AG08396 (cell line): ENCODE results near the gene MARK4.

Source experiments
- DNase-seq: peaks from one replicate; pipeline ENCODE4 v3.0.0; 2012; ENCODE audit warnings: low spot score, mixed read lengths

Gene MARK4

GRCh38 chr19:45271735-45272108 lies 20.7 kb downstream of the MARK4 start:
- DNase-seq = no peak

- DNase-seq = no peak
Measured at GRCh38 chr19:45273521-45273855, 22.4 kb downstream of the MARK4 start.

GRCh38 chr19:45275370-45275971 lies 24.4 kb downstream of the MARK4 start:
- DNase-seq = no peak

GRCh38 chr19:45276284-45276687 lies 25.2 kb downstream of the MARK4 start:
- no peak for DNase-seq

- no peak for DNase-seq
Measured at GRCh38 chr19:45278087-45278486, 27.0 kb downstream of the MARK4 start.

- no peak for DNase-seq
Measured at GRCh38 chr19:45279587-45280192, 28.6 kb downstream of the MARK4 start.

- no peak for DNase-seq
Measured at GRCh38 chr19:45280471-45280961, 29.4 kb downstream of the MARK4 start.

GRCh38 chr19:45283443-45284033 lies 32.5 kb downstream of the MARK4 start:
- DNase-seq = no peak

- no peak for DNase-seq
Measured at GRCh38 chr19:45290381-45290931, 39.4 kb downstream of the MARK4 start.

- DNase-seq = no peak
Measured at GRCh38 chr19:45291834-45292233, 40.8 kb downstream of the MARK4 start.

GRCh38 chr19:45293682-45294081 lies 42.6 kb downstream of the MARK4 start:
- no peak for DNase-seq

GRCh38 chr19:45294291-45295029 lies 43.4 kb downstream of the MARK4 start:
- DNase-seq = no peak

GRCh38 chr19:45295873-45296272 lies 44.8 kb downstream of the MARK4 start:
- DNase-seq = no peak

- DNase-seq = no peak
Measured at GRCh38 chr19:45296355-45296754, 45.3 kb downstream of the MARK4 start.

GRCh38 chr19:45297674-45298073 lies 46.6 kb downstream of the MARK4 start:
- DNase-seq = no peak

- DNase-seq = no peak
Measured at GRCh38 chr19:45298264-45298663, 47.2 kb downstream of the MARK4 start.

GRCh38 chr19:45299719-45300118 lies 48.6 kb downstream of the MARK4 start:
- DNase-seq = no peak

- no peak for DNase-seq
Measured at GRCh38 chr19:45302416-45302815, 51.3 kb downstream of the MARK4 start.

GRCh38 chr19:45303269-45304060 lies 52.4 kb downstream of the MARK4 start:
- no peak for DNase-seq

GRCh38 chr19:45304141-45304926 lies 53.3 kb downstream of the MARK4 start:
- DNase-seq = no peak

- no peak for DNase-seq
Measured at GRCh38 chr19:45305007-45305406, 53.9 kb downstream of the MARK4 start.
